HepG2 (cell line): ENCODE results near the gene GSC2. TPM values are rescaled to one million over a fixed set of nuclear protein-coding genes. Genes with fewer than 3 reads are reported as not detected.

Experiments used
- ATF2 ChIP-seq: sonication (generic); formaldehyde crosslinking; IDR thresholded peaks from 2 replicates; pipeline ENCODE4 v1.4.0; 2020; ENCODE audit warnings: missing genetic modification reagents
- BCL6 ChIP-seq: IDR thresholded peaks from 2 replicates; pipeline ENCODE4 v1.6.1; 2016; ENCODE audit warnings: missing genetic modification reagents, missing compliant biosample characterization
- CHCHD3 ChIP-seq: sonication (generic); formaldehyde crosslinking; IDR thresholded peaks from 2 replicates; pipeline ENCODE4 v1.8.0; 2022; ENCODE audit warnings: mild to moderate bottlenecking, missing genetic modification reagents, moderate library complexity
- FOXA1 ChIP-seq, 2 experiments: fragments of 450-650 bp in 1 of 2; sonication (generic) in 1 of 2; formaldehyde crosslinking in 1 of 2; IDR thresholded peaks; 2 replicates each; pipeline versions ENCODE4 v1.4.0 to v1.6.1; 2016 to 2020; ENCODE audit warnings: missing genetic modification reagents in 1 of 2
- GMEB2 ChIP-seq: IDR thresholded peaks from 2 replicates; pipeline ENCODE4 v1.6.1; 2016; ENCODE audit warnings: missing biosample characterization, missing genetic modification reagents, low read depth
- IRF1 ChIP-seq: sonication (generic); formaldehyde crosslinking; IDR thresholded peaks from 2 replicates; pipeline ENCODE4 v1.4.0; 2020; ENCODE audit warnings: low read depth, mild to moderate bottlenecking, missing genetic modification reagents
- IRF9 ChIP-seq: sonication (generic); formaldehyde crosslinking; IDR thresholded peaks from 2 replicates; pipeline ENCODE4 v1.8.0; 2022; ENCODE audit warnings: missing genetic modification reagents, mild to moderate bottlenecking, borderline replicate concordance
- MTA3 ChIP-seq: sonication (generic); formaldehyde crosslinking; IDR thresholded peaks from 2 replicates; pipeline ENCODE4 v1.4.0; 2020; ENCODE audit warnings: missing genetic modification reagents
- PHB2 ChIP-seq: fragments of 450-650 bp; IDR thresholded peaks from 2 replicates; pipeline ENCODE4 v1.6.1; 2018; ENCODE audit not compliant: partially characterized antibody
- U2AF1 ChIP-seq: fragments of 200-400 bp; formaldehyde crosslinking; optimal IDR thresholded peaks from 2 replicates; pipeline ENCODE3; 2017; ENCODE audit warnings: mild to moderate bottlenecking, low read depth, low read length
- WIZ ChIP-seq: sonication (generic); formaldehyde crosslinking; IDR thresholded peaks from 2 replicates; pipeline ENCODE4 v1.5.1; 2020; ENCODE audit warnings: mild to moderate bottlenecking, missing genetic modification reagents
- ZBTB44 ChIP-seq: sonication (generic); formaldehyde crosslinking; IDR thresholded peaks from 2 replicates; pipeline ENCODE4 v1.4.0; 2020; ENCODE audit warnings: missing genetic modification reagents
- ZBTB8A ChIP-seq: sonication (generic); formaldehyde crosslinking; IDR thresholded peaks from 2 replicates; pipeline ENCODE4 v1.4.0; 2020; ENCODE audit warnings: mild to moderate bottlenecking, low read depth, missing genetic modification reagents, borderline replicate concordance
- ZFX ChIP-seq: sonication (generic); formaldehyde crosslinking; IDR thresholded peaks from 2 replicates; pipeline ENCODE4 v1.4.0; 2020; ENCODE audit warnings: mild to moderate bottlenecking, low read depth, missing genetic modification reagents, moderate library complexity
- ZFY ChIP-seq: sonication (generic); formaldehyde crosslinking; IDR thresholded peaks from 2 replicates; pipeline ENCODE4 v1.4.0; 2020; ENCODE audit warnings: missing genetic modification reagents
- ZNF264 ChIP-seq: sonication (generic); formaldehyde crosslinking; IDR thresholded peaks from 2 replicates; pipeline ENCODE4 v1.4.0; 2020; ENCODE audit warnings: missing genetic modification reagents
- ZNF572 ChIP-seq: sonication (generic); formaldehyde crosslinking; IDR thresholded peaks from 2 replicates; pipeline ENCODE4 v1.5.1; 2020; ENCODE audit warnings: mild to moderate bottlenecking, missing genetic modification reagents
- ZNF749 ChIP-seq: sonication (generic); formaldehyde crosslinking; IDR thresholded peaks from 2 replicates; pipeline ENCODE4 v1.8.0; 2022; ENCODE audit warnings: mild to moderate bottlenecking, missing genetic modification reagents, moderate library complexity, borderline replicate concordance
- ZNF850 ChIP-seq: sonication (generic); formaldehyde crosslinking; conservative IDR thresholded peaks from 2 replicates; pipeline ENCODE4 v1.9.0; 2021; ENCODE audit warnings: mild to moderate bottlenecking, missing genetic modification reagents
- polyA plus RNA-seq, 8 experiments: library from polyadenylated mRNA; depleted of rRNA in 3 of 8; stranded (reverse) in 7 of 8; unstranded in 1 of 8; fragments of >200 nt; fragmentation: Illumina TruSeq in 4 of 8; extraction: Trizol in 4 of 8; gene quantifications; 2 replicates each; pipeline versions ENCODE4 v1.2.1 to v1.2.3, GENCODE V29; 2011 to 2016; ENCODE audit warnings: low read depth in 4 of 8, missing spikeins in 1 of 8, mixed read lengths in 1 of 8; ENCODE audit not compliant: insufficient read depth in 1 of 8
- total RNA-seq, 5 experiments: library from RNA; depleted of rRNA; stranded (reverse); fragments of >200 nt; fragmentation: Illumina TruSeq; extraction: Trizol; gene quantifications; 2 replicates each; pipeline ENCODE4 v1.2.3, GENCODE V29; 2016; ENCODE audit warnings: low read depth in 1 of 5
- TF ChIP-seq, protein P1 (sequence below): IDR thresholded peaks from 2 replicates; pipeline ENCODE4 v1.6.1; 2016
- TF ChIP-seq, protein P2 (sequence below): sonication (generic); formaldehyde crosslinking; IDR thresholded peaks from 2 replicates; pipeline ENCODE4 v1.8.0; 2022; ENCODE audit warnings: missing genetic modification reagents, mild to moderate bottlenecking, moderate library complexity, borderline replicate concordance

GSC2 gene
- total and polyA plus RNA-seq, 2 of the 13 experiments (the other 11 are each of a cell fraction or from before 2014, with no cell fraction given): not detected

DNA sequence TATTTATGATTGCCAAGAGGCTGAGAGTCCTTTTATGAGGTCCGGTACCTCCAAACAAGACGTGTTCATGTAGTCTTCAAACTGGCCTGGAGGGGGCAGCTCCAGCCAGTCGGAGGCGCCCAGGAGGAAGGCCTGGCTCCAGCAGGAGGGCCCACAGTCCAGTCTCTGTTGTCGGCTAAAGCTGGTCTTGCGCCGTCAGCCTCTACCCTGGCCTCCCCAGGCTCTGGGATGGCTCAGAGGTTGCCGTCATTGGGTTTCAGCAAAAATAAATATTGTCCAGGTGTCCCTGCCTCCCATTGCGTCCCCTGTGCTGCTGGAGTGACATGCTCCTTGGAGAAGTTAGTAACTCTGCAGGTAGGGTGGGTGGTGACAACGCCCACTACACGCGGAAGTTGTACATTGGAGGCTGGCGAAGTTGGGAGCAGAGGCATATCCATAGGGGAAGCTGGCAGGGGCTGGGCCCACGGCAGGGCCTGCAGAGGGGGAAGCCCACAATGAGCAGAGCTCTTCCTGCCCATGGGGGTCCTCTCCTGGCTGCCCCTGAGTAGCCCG, 29.5 kb upstream of the GSC2 start (continued):
- TF ChIP-seq ATF2 (CRISPR knock-in tag): no peak
- TF ChIP-seq, protein P1, sequence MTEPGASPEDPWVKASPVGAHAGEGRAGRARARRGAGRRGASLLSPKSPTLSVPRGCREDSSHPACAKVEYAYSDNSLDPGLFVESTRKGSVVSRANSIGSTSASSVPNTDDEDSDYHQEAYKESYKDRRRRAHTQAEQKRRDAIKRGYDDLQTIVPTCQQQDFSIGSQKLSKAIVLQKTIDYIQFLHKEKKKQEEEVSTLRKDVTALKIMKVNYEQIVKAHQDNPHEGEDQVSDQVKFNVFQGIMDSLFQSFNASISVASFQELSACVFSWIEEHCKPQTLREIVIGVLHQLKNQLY (CRISPR knock-in tag): no peak
- TF ChIP-seq ZNF264 (CRISPR knock-in tag): no peak
- TF ChIP-seq FOXA1 (IDR thresholded peaks at IDR 0.05): no peak
- TF ChIP-seq FOXA1 (CRISPR knock-in tag; IDR thresholded peaks at IDR 0.05): 0 out of 2 replicates have a peak, but pooled peaks have one; percentile 15
- TF ChIP-seq, protein P2, sequence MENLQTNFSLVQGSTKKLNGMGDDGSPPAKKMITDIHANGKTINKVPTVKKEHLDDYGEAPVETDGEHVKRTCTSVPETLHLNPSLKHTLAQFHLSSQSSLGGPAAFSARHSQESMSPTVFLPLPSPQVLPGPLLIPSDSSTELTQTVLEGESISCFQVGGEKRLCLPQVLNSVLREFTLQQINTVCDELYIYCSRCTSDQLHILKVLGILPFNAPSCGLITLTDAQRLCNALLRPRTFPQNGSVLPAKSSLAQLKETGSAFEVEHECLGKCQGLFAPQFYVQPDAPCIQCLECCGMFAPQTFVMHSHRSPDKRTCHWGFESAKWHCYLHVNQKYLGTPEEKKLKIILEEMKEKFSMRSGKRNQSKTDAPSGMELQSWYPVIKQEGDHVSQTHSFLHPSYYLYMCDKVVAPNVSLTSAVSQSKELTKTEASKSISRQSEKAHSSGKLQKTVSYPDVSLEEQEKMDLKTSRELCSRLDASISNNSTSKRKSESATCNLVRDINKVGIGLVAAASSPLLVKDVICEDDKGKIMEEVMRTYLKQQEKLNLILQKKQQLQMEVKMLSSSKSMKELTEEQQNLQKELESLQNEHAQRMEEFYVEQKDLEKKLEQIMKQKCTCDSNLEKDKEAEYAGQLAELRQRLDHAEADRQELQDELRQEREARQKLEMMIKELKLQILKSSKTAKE (CRISPR knock-in tag): no peak
- TF ChIP-seq ZBTB8A (CRISPR knock-in tag): no peak
- TF ChIP-seq ZNF850 (CRISPR knock-in tag): no peak
- no peak for TF ChIP-seq ZNF749
- TF ChIP-seq WIZ (CRISPR knock-in tag): no peak
- TF ChIP-seq ZNF572 (CRISPR knock-in tag): peak; percentile 52; the same call in 1 of the 2 replicates
- peak; percentile 8; the same call in 1 of the 2 replicates for TF ChIP-seq BCL6 (CRISPR knock-in tag)
- TF ChIP-seq ZFX (CRISPR knock-in tag): peak; percentile 73
- TF ChIP-seq ZFY (CRISPR knock-in tag): peak; percentile 47
- no peak for TF ChIP-seq U2AF1
- no peak for TF ChIP-seq ZBTB44
- no peak for TF ChIP-seq GMEB2 (CRISPR knock-in tag)
- no peak for TF ChIP-seq PHB2
- TF ChIP-seq MTA3 (CRISPR knock-in tag): no peak
- TF ChIP-seq IRF9 (CRISPR knock-in tag): no peak
- TF ChIP-seq IRF1 (CRISPR knock-in tag): no peak
- no peak for TF ChIP-seq CHCHD3 (CRISPR knock-in tag)
